Trophoblast cell (in vitro differentiated cells and primary cell): ENCODE results near the gene DBX2.

Source experiments
- DNase-seq, 2 donors: peaks; one replicate each; pipeline ENCODE4 v3.0.0-alpha.2; 2016
- H2AFZ ChIP-seq: 2 replicates; pipeline ENCODE4 v1.6.1; 2013; ENCODE audit warnings: low read length, moderate library complexity, mild to moderate bottlenecking; ENCODE audit not compliant: insufficient read depth, poor library complexity
- H2AK5ac ChIP-seq: 2 replicates; pipeline ENCODE4 v1.6.1; 2013; ENCODE audit warnings: mild to moderate bottlenecking, low read length
- H2BK120ac ChIP-seq: 2 replicates; pipeline ENCODE4 v1.6.1; 2013; ENCODE audit warnings: low read length, mild to moderate bottlenecking, moderate library complexity; ENCODE audit not compliant: insufficient read depth, poor library complexity
- H2BK12ac ChIP-seq: 2 replicates; pipeline ENCODE4 v1.6.1; 2013; ENCODE audit warnings: mild to moderate bottlenecking, low read length, moderate library complexity
- H2BK5ac ChIP-seq: 2 replicates; pipeline ENCODE4 v1.6.1; 2013; ENCODE audit warnings: low read length, low read depth, moderate library complexity, mild to moderate bottlenecking; ENCODE audit not compliant: poor library complexity
- H3K14ac ChIP-seq: 2 replicates; pipeline ENCODE4 v1.6.1; 2013; ENCODE audit warnings: mild to moderate bottlenecking, low read length
- H3K18ac ChIP-seq: 2 replicates; pipeline ENCODE4 v1.6.1; 2013; ENCODE audit warnings: mild to moderate bottlenecking, low read length
- H3K23ac ChIP-seq: 2 replicates; pipeline ENCODE4 v1.6.1; 2013; ENCODE audit warnings: low read length
- H3K27ac ChIP-seq: 2 replicates; pipeline ENCODE4 v1.5.1; 2013; ENCODE audit warnings: low read depth, mild to moderate bottlenecking, inconsistent platforms, low read length, moderate library complexity
- H3K27me3 ChIP-seq: 2 replicates; pipeline ENCODE4 v1.6.1; 2013; ENCODE audit warnings: inconsistent platforms, mild to moderate bottlenecking, low read length, moderate library complexity; ENCODE audit not compliant: insufficient read depth
- H3K36me3 ChIP-seq, 2 experiments: 1 replicate in 1 of 2; 2 replicates in 1 of 2; pipeline ENCODE4 v1.6.1; 2013; ENCODE audit warnings: low read length in 2 of 2, mild to moderate bottlenecking in 2 of 2, moderate library complexity in 1 of 2; ENCODE audit not compliant: insufficient read depth in 2 of 2, control insufficient read depth in 1 of 2
- H3K4ac ChIP-seq: 2 replicates; pipeline ENCODE4 v1.6.1; 2013; ENCODE audit warnings: low read depth, mild to moderate bottlenecking, low read length, moderate library complexity
- H3K4me1 ChIP-seq, 2 experiments: 1 replicate in 1 of 2; 2 replicates in 1 of 2; pipeline ENCODE4 v1.6.1; 2013; ENCODE audit warnings: low read length in 2 of 2, mild to moderate bottlenecking in 2 of 2, moderate library complexity in 1 of 2; ENCODE audit not compliant: insufficient read depth in 2 of 2, control insufficient read depth in 1 of 2
- H3K4me2 ChIP-seq: 2 replicates; pipeline ENCODE4 v1.6.1; 2013; ENCODE audit warnings: inconsistent platforms, mild to moderate bottlenecking, low read length, moderate library complexity
- H3K4me3 ChIP-seq: 2 replicates; pipeline ENCODE4 v1.5.1; 2013; ENCODE audit warnings: mild to moderate bottlenecking, low read depth, low read length, inconsistent platforms
- H3K79me1 ChIP-seq: one replicate; pipeline ENCODE4 v1.6.1; 2013; ENCODE audit warnings: low read length
- H3K79me2 ChIP-seq: 2 replicates; pipeline ENCODE4 v1.6.1; 2013; ENCODE audit warnings: low read length, mild to moderate bottlenecking; ENCODE audit not compliant: control insufficient read depth, insufficient read depth, poor library complexity
- H3K9ac ChIP-seq: 2 replicates; pipeline ENCODE4 v1.6.1; 2013; ENCODE audit warnings: mild to moderate bottlenecking, low read length
- H3K9me3 ChIP-seq: 2 replicates; pipeline ENCODE4 v1.6.1; 2013; ENCODE audit warnings: low read depth, mild to moderate bottlenecking, control low read depth, inconsistent platforms, low read length; ENCODE audit not compliant: insufficient read depth
- H4K12ac ChIP-seq: 2 replicates; pipeline ENCODE4 v1.6.1; 2013; ENCODE audit warnings: low read depth, mild to moderate bottlenecking, low read length, moderate library complexity
- H4K8ac ChIP-seq: 2 replicates; pipeline ENCODE4 v1.6.1; 2013; ENCODE audit warnings: low read depth, mild to moderate bottlenecking, low read length, moderate library complexity
- H4K91ac ChIP-seq: one replicate; pipeline ENCODE4 v1.6.1; 2013; ENCODE audit warnings: low read depth, mild to moderate bottlenecking, low read length, moderate library complexity
- WGBS: extraction: QIAGEN DNeasy Blood & Tissue Kit; methylation state at CpG from one replicate; pipeline ENCODE4 v1.1.7; 2013; ENCODE audit warnings: missing lambda C conversion rate; ENCODE audit not compliant: insufficient read length, insufficient coverage; ENCODE audit errors: extremely low coverage; 5-methylcytosine and 5-hydroxymethylcytosine counted together

The DBX2 gene

DNA sequence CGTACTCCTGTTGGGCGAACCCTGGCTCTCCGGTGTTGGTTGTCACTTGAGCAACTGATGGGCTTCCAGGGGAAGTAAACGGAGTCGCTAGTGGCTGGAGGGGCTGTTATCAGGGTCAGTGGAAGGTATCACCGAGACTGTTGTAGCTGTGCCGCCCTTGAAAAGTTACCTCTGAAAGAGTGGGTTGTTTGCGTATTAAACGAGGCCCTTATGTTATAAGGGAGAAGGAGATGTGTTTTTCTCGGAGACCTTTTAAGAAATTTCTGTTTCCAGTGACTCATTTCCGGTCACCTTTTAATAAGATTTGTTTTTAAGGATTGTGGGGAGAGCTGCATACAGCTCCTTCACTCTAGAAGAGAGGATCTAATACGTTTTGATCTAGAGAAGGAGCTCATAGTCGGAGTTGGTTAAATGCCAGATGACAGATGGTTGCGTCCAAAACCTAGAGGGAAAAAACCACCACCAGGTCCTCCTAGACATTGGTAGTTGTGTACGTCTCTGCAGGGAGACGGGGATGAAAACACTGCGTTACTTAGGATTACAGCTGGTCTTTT, 750 bp upstream of the DBX2 start:
- H3K9ac ChIP-seq = no peak overlapping the region
- no peak overlapping the region for H4K12ac ChIP-seq
- H3K27ac ChIP-seq = no peak overlapping the region
- H2BK120ac ChIP-seq = no peak overlapping the region
- H3K27me3 ChIP-seq = peaks cover 20% of the 10 kb centered on the region
- H3K9me3 ChIP-seq = peaks cover 2% of the 10 kb centered on the region
- H3K36me3 ChIP-seq = no peaks in the 10 kb centered on the region
- H4K91ac ChIP-seq = no peak overlapping the region
- H3K18ac ChIP-seq = no peak overlapping the region
- no peak overlapping the region for H4K8ac ChIP-seq
- H2AK5ac ChIP-seq = no peak overlapping the region
- no CpG with 5 or more reads among the region's 17 CpGs for WGBS
- no peak overlapping the region for H2BK5ac ChIP-seq
- peak overlapping the region; percentile 100 for H3K4me2 ChIP-seq
- no peaks in the 10 kb centered on the region for H3K79me2 ChIP-seq
- H2BK12ac ChIP-seq = no peak overlapping the region
- H3K14ac ChIP-seq = no peak overlapping the region
- H2AFZ ChIP-seq = no peak overlapping the region
- no peak overlapping the region for H3K4ac ChIP-seq
- no peak overlapping the region for H3K23ac ChIP-seq
- no peak for DNase-seq
- H3K4me1 ChIP-seq = peaks cover 10% of the 10 kb centered on the region in 2 experiments
- H3K4me3 ChIP-seq = peak overlapping the region; percentile 72
- H3K79me1 ChIP-seq = no peaks in the 10 kb centered on the region

DNA sequence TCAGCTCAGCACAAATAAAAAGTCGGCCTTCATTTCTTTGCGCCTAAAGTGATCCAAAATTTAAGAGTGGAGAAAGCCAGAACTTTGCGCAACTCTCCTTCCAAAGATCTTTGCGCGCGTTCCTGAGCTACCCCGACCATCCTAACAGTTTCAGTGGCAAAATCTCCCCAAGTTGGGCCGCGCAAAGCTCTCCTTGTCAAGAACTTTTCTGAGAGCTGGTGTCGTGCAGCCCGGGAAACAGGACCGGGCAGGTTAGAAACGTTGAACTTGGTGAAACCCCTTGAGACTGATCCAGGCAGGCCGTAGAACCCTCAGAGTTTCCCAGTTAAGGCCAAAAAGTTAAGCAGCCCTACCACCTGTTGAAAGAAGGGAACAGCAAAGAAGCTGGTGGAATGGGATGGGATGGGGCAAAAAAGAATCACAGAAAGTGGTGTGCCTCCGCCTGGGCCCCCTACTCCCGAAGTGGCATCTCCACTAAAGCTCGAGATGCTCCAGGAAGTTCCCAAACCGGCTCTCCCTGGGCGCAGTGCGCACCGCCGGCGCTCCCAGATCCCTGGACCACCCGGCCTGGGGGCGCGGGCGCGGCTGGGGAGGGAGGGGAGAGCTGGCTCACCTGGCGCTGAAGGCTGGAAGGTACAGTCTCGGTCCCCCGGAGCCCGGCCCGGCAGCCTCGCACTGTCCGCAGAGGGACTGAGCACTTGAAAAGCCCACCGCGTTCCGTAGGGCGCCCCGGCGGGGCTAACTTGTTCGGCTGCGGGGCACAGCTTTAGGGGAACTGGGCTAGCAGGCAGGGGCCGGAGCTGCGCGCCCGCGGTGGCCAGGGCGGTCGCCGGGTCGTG, 768 bp downstream of the DBX2 start:
- H3K4me1 ChIP-seq = peaks cover 10% of the 10 kb centered on the region in 2 experiments
- H3K4ac ChIP-seq = no peak overlapping the region
- no peak for DNase-seq
- no peak overlapping the region for H2BK5ac ChIP-seq
- H3K4me3 ChIP-seq = peak overlapping the region; percentile 72
- no peaks in the 10 kb centered on the region for H3K79me1 ChIP-seq
- no peak overlapping the region for H3K23ac ChIP-seq
- no peaks in the 10 kb centered on the region for H3K79me2 ChIP-seq
- peaks cover 2% of the 10 kb centered on the region for H3K9me3 ChIP-seq
- H2BK120ac ChIP-seq = no peak overlapping the region
- H3K27ac ChIP-seq = no peak overlapping the region
- no peak overlapping the region for H3K14ac ChIP-seq
- no peak overlapping the region for H2BK12ac ChIP-seq
- no peak overlapping the region for H3K9ac ChIP-seq
- peaks cover 20% of the 10 kb centered on the region for H3K27me3 ChIP-seq
- no peak overlapping the region for H4K91ac ChIP-seq
- peak overlapping the region; percentile 100 for H3K4me2 ChIP-seq
- H4K8ac ChIP-seq = no peak overlapping the region
- no peak overlapping the region for H3K18ac ChIP-seq
- no peak overlapping the region for H4K12ac ChIP-seq
- H2AK5ac ChIP-seq = no peak overlapping the region
- no peaks in the 10 kb centered on the region for H3K36me3 ChIP-seq
- H2AFZ ChIP-seq = no peak overlapping the region
- no CpG with 5 or more reads among the region's 52 CpGs for WGBS

DNA sequence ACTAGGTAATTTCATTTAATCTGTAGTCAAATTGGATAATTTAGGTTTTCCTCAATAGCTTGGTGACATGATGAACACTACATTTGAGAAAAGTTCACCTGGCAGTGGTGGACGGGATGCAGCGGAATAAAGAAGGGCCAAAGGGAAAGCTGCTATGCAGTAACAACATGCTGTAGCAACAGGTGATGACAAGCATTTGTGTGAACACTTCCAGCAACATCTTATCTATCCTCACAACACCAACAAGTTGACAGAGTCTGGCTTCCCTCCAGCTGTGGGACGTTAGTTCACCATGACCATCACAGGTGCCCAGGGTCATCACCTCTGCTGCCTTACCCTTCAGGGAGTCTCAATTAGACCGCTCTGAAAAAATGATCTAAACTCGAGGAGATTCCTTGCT, 8.3 kb downstream of the DBX2 start:
- Histone ChIP-seq H4K12ac (no peak overlapping the region), H3K4me1 (no peaks in the 10 kb centered on the region), H3K23ac (no peak overlapping the region), H3K27ac (no peak overlapping the region), H2AFZ (no peak overlapping the region), H4K8ac (no peak overlapping the region), H3K4ac (no peak overlapping the region), H3K14ac (no peak overlapping the region), H3K18ac (no peak overlapping the region), H3K4me2 (no peak overlapping the region), H2BK12ac (no peak overlapping the region), H3K9me3 (no peaks in the 10 kb centered on the region), H3K79me2 (no peaks in the 10 kb centered on the region), H2BK5ac (no peak overlapping the region), H3K9ac (no peak overlapping the region), H3K36me3 (no peaks in the 10 kb centered on the region), H4K91ac (no peak overlapping the region), H2AK5ac (no peak overlapping the region), H3K27me3 (no peaks in the 10 kb centered on the region), H3K4me3 (no peak overlapping the region), H2BK120ac (no peak overlapping the region), H3K79me1 (no peaks in the 10 kb centered on the region)
- no peak for DNase-seq
- no CpG with 5 or more reads among the region's 5 CpGs for WGBS

DNA sequence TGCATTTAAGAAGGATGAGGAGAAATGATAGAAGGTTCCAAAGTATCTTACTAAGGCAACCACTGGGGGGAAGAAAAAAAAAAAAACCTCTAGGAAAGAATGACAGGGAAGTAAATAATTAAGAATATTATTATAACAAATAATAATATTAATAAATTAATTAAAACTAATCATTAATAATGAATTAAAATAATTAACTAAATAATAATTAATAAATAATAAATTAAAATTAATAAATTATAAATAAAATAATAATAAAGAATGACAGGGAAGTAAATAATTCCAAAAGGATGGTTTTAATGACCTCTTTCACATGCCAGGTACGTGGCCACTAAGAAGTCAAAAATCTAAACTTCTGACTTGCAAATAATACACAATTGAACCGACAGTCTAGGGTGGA, 9.9 kb downstream of the DBX2 start:
- no peak overlapping the region for H4K12ac ChIP-seq
- no peak for DNase-seq
- no peaks in the 10 kb centered on the region for H3K79me2 ChIP-seq
- no peaks in the 10 kb centered on the region for H3K27me3 ChIP-seq
- no peak overlapping the region for H3K14ac ChIP-seq
- H3K79me1 ChIP-seq = no peaks in the 10 kb centered on the region
- H3K4me3 ChIP-seq = no peak overlapping the region
- no peak overlapping the region for H3K4ac ChIP-seq
- H3K27ac ChIP-seq = no peak overlapping the region
- no peaks in the 10 kb centered on the region for H3K9me3 ChIP-seq
- WGBS = no CpG with 5 or more reads among the region's 2 CpGs
- no peak overlapping the region for H3K9ac ChIP-seq
- H2BK120ac ChIP-seq = no peak overlapping the region
- no peak overlapping the region for H2AK5ac ChIP-seq
- no peak overlapping the region for H3K18ac ChIP-seq
- no peak overlapping the region for H4K91ac ChIP-seq
- H2AFZ ChIP-seq = no peak overlapping the region
- no peak overlapping the region for H2BK5ac ChIP-seq
- no peaks in the 10 kb centered on the region for H3K36me3 ChIP-seq
- H3K4me1 ChIP-seq = no peaks in the 10 kb centered on the region
- H4K8ac ChIP-seq = no peak overlapping the region
- H2BK12ac ChIP-seq = no peak overlapping the region
- H3K23ac ChIP-seq = no peak overlapping the region
- no peak overlapping the region for H3K4me2 ChIP-seq
